Posterior vena cava (tissue), 2 donors: Measurements from ENCODE around the gene PASK. TPM values are rescaled to one million over a fixed set of nuclear protein-coding genes. Genes with fewer than 3 reads are reported as not detected.
"Not testable (repeated sequence)": the region's sequence is repeated elsewhere in the genome, so short reads cannot be mapped to it uniquely, and the experiment has no call there.

Source experiments
- DNase-seq: peaks from one replicate; pipeline ENCODE4 v3.0.0-alpha.2; 2020; ENCODE audit warnings: low spot score
- intact Hi-C, 2 donors: fragments of 100-400 bp; cut with DNase I; formaldehyde crosslinking; loops; one replicate each; pipeline versions ENCODE4 v1.14.1 to v1.14.2; 2022 to 2023
- total RNA-seq, 2 donors: library from RNA; stranded (reverse); fragmentation: NEBNext Ultra II Directional; extraction: Animal tissue kit (Norgen Biotek cat#: 25700); gene quantifications; one replicate each; pipeline ENCODE4 v1.2.1, GENCODE V29; 2021
- donor health status: DM: yes; HTN: yes; CAD: no.
- donor health status: DM: yes; HTN: yes; CAD: no.

Gene PASK
- total RNA-seq, 2 donors from 2014 or later: 2.3 to 4.4 TPM

DNA sequence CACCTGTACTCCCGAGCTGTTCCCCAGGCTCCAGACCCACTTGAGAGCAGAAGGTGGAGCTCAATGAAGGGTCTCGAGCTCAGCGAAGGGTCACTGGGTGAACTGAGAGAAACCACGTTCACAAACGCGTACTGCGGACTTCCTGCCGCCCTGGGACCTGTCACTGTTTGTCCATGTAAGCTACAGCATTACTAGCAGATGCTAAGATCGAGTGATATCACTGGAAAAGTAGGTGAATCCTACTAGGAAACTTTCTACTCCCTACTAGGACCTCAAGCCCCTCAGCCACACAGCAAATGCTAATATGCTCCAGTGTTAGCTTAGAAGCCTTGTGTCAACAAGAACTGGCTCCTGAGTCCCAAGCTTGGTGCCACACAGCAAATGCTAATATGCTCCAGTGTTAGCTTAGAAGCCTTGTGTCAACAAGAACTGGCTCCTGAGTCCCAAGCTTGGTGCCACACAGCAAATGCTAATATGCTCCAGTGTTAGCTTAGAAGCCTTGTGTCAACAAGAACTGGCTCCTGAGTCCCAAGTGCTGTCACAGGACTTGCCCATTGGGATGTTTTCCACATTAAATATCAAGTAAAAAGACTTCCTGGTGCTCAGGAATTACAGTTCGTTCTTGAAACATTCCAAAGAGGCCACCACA lies 56.0 kb downstream of the PASK start:
- DNase-seq, intact Hi-C loops: not testable (repeated sequence)

DNA sequence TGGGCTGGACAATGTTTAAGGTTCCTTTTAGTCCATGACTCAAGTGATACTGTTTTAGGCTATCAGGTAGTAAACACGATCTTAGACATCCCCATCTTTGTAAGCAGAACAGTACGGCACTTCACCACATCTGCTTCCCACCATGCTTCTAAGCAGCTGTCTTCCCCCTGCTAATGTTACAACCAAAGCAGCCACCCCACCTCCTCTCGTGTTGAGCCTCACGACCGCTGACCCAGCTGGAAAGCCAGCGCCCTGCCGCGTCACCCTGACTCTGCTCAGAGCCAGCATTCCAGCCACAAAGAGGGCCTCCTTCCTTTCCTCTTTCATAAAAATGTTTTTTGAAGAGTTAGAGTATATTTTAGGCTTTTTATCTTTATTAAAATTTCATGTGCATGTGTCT lies 56.6 kb downstream of the PASK start:
- intact Hi-C loops: no loop called here
- no peak for DNase-seq

DNA sequence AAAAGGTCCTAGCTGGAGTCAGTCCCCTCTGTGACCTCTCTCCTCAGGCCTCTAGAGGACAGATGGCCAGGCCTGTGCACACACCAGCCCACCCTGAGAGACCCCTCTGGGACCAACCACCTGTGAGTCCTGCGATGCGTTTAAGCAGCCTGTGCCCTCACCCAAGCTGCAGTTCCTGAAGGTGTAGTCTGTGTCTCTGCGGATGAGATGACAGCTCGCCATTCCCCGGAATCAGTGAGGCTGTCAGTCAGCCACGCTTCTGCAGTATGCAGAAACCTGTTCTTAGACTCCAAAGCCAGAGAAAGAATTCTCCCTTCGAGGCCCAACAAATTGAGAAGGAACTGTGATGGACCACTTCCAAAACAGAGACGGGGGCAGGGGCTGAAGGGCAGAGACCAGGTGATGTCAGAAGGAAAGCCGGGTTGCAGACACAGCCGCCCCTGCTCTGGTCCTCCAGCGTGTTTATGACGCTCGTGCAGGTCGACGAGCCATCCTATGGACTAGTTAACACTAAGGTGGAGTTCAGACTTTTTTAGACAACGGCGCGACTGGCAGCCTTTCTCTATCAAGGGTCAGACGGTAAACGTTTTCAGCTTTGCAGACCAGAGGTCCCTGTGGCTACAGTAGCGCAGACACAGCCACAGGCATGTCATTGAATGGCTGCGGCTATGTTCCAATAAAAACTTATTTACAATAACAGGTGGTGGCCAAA lies 57.4 kb downstream of the PASK start:
- no peak for DNase-seq
- intact Hi-C loops: no loop called here

DNA sequence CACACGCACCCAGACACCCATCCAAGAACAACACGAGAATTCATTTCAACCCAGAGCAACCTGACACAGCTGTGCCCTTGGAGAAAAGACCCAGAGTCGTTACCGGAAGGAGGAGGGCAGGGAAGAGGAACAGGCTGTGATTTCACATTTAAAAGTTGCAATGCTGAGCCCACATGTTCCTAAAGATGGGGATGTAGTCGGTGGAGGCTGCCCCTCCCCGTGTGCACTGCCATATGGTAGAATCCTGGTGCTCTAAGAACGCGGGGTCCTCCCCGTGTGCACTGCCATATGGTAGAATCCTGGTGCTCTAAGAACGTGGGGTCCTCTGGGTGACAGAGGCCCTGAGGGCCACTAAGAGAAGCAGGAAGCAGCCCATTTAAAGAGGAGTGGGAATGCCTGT lies 58.1 kb downstream of the PASK start:
- intact Hi-C loops: no loop called here
- no peak for DNase-seq

DNA sequence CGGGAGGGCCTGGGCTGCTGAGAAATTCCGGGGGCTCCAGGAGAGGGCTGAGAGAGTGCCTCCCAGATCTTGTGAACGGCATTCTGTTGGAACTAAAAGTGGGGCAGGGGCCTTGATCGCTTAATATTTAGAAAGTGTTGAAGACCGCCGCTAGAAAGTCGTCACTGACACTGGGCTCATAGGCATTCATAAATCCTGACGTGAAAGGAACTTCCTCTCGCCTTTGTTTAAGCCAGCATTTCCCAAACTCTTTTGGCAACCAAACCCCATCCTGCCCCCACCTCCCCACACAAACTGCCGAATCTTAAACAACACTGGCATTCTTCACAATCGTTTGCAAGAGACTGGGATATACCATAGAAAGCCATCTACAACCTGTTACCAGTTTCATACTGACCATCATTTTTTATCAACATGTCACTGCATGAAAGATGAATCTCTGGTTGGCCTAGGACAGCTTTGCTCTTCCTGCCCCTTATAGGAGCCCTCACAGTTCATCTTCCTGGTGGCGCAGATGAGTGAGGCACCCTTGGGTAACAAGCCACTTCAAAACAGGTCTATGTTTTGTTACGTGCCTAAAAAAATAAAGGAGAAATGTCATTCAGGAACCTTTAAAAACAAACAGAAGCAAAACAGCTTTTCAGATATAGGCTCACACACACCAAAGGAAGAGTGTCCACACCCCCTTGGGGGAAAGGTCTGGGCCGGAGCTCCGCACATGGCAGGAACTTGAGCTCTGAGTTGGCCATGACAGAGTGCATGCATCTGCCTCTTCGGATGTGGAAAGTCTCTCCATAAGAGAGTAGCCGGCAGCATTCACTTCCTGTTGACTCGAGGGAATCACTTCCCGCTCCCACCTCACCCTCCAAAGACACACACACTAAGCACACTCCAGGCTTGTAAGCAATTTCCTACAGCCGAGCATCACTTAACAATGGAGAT lies 60.2 kb downstream of the PASK start:
- no peak for DNase-seq
- intact Hi-C loops: no loop called here

DNA sequence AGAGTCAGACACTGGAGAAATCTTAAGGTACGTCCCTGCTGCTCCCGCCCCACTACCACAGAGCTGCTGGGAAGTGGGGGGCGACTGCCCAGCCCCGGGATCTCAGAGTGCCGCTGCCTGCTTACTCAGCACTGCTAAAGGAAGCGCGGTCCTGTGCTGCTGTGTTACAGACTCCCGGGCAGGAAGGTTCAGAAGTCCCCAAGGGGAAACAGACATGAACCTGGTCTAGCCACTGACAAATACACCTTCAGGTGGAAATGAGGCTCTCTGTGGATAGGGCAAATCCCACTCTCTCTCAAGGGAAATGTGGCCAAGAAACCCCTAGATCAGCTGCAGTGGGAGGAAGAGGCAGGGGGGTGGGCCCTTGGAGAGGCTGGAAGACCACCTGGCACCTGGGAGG lies 60.9 kb downstream of the PASK start:
- intact Hi-C loops: no loop called here
- DNase-seq: no peak

DNA sequence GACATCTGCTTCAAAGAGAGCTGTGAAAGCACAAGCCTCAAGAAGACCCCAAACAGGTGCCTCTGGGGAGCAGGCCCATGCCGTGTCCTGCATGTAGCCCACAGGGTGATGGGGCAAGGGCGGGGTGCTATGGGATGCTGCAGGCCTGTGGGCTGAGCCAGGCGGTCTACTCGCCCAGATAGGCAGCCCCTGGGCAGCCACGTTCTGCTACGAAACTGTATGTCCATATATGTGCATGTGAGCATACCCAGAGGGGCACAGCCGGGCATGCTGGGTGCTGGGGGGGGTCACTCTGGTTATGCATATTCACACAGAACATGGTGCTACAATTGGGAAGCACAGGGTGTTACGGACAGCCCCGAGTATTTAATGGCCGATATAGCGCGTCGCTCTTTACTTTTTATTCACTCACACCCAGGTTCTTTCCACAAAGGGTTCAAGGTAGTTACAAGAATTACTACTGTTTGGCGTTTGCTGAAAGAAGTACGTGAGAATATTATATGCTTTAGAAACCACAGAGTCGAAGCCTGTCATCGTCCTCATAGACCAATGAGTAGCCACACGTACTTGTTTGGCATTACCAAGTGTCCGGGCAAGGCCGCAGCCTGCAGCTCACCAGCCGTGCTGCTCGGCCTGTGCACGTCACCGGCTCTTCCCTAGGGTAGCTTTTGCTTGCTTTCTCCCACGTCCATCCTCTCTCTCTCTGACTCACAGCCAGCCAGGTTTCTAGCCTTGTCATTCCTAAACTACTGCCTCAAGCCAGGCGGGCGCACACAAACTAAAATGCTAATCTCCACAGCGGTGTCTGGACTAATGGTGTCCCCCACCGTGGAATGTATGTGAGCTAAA lies 61.6 kb downstream of the PASK start:
- DNase-seq: no peak
- intact Hi-C loops: no loop called here

DNA sequence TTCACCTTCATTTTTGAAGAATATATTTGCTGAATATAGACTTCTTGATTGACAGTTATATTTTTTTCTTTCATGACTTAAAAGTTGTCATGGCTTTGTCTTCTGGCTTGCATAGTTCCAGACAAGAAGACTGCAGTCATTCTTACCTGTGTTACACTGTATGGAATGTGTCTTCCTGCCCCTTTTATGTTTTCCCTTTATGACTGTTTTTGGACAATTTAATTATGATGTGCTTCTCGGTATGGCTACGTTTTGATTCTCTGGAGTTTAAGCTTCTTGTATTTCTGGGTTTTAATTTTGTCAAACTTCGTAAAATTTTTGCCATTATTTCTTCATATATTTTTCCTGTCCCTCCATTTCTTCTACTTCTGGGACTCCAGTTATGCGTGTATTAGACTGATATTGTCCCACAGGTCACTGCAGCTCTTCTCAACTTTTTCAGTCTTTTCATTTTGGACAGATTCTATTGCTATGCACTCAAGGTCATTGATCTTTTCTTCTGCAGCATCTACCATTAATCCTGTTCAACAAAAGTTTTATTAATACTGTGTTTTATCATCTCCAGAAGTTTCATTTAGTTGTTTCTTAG lies 64.3 kb downstream of the PASK start:
- DNase-seq: no peak
- intact Hi-C loops: no loop called here

DNA sequence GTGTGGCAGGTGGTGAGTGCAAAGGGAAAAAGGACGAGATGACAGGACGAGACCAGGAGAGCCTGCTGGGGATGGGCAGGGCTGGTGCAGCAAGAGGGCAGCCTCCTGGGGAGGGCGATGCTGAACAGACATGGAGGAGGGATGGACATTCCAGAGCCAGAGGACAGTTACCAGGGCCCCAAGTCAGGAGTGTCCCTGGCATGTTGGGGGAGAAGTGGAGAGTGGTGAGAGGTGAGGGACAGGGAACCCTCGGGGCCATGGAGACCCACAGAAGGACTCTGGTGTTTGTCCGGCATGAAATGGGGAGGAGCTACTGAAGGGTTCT lies 66.2 kb downstream of the PASK start:
- DNase-seq: peak; percentile 67
- intact Hi-C loops: no loop called here

DNA sequence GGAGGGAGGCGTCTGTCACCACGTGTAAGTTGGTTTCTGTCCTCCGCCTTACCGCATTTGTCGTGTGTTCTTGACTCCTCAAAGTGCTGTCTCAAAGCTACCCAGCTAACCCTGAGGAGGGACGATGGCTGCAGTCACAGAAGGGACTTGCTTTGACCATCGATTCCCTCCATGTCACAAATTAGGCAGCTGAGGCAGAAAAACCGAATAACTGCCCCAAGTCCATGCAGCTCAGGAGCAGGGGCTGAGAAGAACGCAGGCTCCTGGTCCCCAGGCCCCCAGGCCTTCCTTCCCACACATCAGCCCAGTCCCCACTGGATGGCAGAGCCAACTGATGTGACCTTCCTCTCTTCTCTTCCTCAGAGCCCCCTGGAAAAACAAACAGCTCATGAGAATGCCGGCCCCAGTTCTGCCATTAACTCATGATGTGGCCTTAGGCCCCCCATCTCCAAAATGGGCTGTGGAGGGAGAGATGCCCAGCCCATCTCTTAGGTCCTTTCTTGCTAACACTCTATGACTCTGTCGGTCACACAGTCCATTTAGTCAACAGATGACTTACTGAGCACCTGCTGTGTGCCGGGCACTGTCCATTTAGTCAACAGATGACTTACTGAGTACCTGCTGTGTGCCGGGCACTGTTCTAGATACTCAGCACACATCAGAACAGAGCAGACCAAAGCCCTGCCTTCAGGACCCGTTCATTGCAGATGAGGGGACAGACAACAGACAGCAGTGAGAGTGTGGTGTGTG lies 66.8 kb downstream of the PASK start:
- intact Hi-C loops: no loop called here
- no peak for DNase-seq

DNA sequence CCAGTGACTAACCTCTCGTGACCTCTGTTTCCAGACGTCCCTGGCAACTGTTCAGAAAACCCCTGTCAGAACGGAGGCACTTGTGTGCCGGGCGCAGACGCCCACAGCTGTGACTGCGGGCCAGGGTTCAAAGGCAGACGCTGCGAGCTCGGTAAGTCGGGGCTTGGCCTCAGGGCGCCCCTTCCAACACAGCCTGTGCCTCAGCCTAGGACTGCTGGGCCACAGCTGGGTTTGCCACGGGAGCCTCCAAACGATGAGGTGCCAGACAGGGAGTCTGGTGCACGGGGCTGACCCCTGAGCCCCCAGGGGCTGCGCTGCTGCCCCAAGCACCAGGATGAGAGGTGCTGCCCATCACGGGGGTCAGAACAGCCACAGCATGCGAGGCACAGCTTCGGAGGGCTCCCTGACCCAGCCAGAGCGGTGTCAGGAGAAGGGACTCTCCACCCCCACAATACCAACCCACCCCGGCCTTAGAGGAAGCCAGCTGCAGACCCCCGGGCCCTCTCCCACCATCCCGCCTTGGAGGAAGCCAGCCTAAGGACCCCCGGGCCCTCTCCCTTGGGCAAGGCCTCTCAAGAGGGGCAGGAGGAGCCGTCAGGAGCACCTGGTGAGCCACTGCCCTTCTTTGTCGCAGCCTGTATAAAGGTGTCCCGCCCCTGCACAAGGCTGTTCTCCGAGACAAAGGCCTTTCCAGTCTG lies 67.5 kb downstream of the PASK start:
- intact Hi-C loops: no loop called here
- DNase-seq: peak; percentile 72

DNA sequence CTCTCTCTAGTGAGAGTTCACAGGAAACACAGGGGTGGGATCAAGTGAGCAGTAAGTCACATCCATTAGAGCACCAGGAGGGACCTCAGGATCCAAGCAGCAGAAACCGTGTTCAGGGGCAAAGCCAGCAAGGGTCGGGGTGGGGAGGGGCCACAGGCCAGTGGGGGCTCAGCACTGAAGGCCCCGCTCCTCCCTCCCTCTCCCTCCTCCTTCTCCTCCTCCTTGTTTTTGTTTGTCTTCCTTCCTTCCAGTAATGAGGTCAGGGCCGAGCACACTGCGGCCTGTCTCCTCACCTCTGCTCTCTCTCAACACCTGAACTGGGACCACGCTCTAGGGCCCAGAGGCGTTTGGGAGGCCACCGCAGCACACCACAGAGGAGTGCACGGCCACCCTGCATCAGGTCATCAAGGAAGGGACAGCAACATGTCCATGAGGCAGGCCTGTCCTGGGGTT lies 68.1 kb downstream of the PASK start:
- intact Hi-C loops: no loop called here

DNA sequence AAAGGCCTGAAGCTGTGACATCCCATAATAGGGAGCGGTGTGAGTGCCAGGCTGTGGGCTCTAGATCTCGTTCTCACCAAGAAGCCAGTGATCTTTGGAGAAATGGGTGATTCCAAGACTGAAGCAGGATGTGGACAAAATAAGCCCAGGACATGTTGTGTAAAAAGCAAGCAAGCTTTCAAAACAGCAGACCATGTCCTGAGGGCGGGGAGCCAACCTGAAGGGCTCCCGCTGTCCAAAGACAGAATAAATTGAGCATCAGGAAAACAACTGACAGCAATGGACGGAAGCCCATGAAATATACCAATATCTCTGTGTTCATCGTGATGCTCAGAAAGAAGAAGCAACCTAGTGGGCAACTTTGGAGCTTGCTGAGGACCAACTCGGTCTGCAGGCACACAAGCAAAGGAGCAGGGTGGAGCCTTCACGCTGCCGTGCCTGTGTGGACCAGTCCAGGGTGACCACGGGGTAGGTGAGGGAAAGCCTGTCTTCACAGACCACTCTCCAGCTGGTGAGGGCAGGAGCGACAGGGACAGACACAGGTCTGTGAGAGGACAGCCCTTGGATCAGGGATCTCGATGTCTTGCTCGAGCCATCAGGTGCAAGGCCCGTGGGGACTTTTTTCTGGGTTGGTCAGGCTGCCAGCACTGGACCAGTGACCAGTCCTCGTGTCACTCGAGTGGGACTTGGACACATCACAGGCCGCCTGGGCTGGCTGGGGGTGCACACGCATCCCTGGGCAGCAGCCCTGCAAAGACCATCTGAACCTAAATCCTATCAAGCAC lies 68.7 kb downstream of the PASK start:
- intact Hi-C loops: no loop called here
- DNase-seq: no peak

More for the DNA sequence above, 68.1 kb downstream of the PASK start:
- no peak for DNase-seq

DNA sequence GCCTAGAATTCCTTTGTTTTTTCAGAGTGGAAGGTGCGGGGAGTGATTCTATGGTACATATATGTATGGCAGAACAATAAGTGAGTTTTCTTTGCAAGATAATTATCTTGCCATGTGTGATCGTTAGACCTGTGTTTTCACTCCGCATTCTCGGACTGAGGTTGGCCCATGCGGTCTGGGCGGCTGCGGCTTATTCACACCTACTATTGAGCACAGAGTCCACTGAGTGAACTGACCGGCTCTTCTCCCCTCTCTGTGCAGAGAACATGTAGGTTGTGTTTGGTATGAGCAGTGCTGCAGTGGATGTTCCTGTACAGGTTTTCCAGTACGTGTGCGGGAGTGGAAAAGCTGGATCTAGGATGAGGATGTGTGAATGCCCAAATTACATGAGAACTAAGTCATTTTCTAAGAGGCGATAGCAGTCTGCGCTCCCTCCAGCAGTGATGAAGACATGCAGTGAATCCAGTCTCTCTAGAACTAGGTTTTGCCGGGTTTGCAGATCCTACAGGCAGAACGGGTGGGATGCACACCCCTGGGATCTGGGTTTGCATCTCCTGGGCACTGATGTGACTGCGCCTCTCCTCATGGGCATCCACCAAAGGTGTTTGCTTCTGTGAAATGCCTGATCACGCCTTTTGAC lies 74.3 kb downstream of the PASK start:
- no peak for DNase-seq
- intact Hi-C loops: no loop called here

DNA sequence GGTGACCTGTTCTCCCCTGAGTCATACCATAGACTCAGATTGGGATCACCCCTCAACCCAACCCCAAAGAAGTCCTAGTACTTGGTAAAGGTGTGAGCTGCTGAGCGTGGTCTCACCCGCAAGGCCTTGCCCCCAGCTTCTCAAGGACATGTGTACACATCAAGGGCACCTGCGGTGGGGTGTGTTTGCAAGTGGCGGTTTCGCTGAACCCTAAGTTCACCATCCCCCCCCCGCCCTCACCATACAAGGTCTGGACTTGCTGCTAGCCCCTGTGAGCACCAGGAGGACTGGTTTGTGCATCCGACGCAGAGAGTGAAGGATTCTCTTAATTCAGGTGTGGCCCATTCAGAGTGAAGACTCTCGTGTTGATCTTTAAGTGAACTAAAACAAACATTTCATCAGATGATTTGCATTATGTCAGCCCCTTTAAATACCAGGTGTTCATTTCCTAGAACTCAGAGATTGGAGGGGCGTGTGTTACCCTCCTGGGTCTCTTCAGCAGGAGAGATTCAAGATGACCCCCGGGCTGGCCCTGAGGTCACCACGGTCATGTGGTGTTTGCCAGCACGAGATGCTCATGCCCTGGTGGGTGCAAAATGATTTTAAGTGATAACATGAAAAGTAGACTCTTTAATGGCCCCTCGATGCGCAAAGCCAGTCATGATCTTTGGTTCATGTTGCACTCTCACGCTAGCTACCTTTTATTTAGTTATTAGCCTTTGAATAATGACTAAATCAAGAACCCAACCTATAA lies 75.0 kb downstream of the PASK start:
- no peak for DNase-seq
- intact Hi-C loops: no loop called here
